ENCODE results near the gene OBSCN.
"Not testable (repeated sequence)": the region's sequence is repeated elsewhere in the genome, so short reads cannot be mapped to it uniquely, and the experiment has no call there.

The OBSCN gene

DNA sequence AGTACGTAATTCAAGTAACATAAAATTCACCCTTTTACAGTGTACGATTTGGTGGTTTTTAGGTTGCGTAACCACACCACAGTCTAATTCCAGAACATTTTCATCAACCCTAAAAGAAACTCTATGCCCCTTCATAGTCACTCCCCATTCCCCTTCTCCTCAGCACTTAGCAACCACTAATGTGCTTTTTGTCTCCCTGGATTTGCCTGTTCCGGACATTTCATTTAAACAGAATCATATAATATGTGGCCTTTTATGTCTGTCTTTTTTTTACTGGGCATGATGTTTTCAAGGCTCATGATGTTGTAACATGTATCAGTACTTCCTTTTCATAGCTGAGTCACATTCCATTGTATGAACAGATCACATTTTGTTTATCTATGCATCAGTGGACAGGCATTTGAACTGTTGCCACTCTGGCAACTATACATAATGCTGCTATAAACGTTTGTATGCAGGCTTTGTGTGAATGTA is 20.8 kb downstream of the OBSCN start:
- DNase-seq (ENCODE audit: low read depth) = peak; percentile 83

DNA sequence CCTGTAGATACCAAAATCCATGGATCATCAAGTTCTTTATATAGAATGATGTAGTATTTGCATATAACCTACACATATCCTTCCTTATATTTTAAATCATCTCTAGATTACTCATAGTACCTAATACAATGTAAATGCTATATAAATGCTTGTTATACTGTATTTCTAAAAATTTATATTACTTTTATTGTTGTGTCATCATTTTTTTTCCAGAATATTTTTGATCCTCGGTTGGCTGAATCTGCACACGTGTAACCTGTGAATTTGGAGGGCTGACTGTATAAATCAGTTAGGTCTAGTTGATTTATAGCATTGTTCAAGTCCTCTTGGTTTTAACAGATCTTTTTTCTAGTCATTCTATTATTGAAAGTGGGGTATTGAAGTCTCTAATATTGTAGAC is 23.3 kb downstream of the OBSCN start:
- no peak for DNase-seq (ENCODE audit: low read depth)

DNA sequence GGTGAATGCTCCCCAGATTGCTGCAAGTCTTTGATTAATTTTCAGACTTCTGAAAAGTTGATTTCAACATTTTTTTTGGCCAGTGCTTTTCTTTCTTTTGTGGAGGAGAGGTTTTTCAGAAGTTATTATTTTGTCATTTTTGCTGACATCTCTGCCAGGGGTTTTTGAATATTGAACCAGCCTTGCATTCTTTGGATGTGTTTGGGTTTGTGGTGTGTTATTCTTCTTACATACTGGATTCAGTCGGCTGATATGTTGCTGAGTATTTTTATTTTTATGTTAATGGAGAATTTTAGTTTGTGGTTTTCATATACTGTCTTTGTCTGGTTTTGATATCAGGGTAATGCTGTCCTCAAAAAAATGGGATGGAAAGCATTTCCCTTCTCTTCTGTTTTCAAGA is 25.3 kb downstream of the OBSCN start:
- DNase-seq (ENCODE audit: low read depth) = no peak

DNA sequence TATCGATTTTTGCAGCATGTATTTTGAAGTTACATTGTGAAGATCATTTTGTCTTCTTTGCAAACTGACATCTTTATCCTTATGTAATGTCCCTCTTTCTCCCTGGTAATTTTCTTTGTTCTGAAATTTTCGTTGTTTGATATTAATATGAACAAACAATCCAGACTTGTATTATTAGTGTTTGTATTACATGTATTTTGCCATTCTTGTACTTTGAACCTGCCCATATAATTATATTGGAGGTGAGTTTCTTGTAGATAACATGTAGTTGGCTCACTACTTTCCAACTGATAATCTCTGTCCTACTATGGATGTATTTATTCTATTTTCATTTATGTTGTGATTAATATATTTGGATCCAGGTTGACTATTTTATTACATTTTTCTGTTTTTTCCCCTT is 27.1 kb downstream of the OBSCN start:
- no peak for DNase-seq (ENCODE audit: low read depth)

DNA sequence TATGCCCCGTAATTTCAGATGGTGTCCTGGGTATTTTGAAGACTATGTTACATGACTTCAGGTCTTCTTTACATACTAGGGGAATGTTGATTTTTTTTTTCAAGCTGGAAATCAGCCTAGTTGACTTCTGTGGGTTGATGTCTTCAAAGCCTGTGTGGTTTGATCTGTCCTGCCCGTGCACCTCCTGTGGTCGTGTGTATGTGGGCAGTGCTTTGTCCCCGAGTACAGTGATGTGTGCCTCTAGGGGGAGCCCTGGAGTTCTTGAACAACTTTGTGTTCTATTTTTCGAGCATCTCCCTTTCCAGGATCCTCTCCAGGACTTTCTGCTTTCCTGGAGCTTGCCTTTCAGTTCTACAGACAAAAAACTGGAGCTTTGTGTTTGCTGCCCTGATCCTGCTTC is 28.9 kb downstream of the OBSCN start:
- no peak for DNase-seq (ENCODE audit: low read depth)

DNA sequence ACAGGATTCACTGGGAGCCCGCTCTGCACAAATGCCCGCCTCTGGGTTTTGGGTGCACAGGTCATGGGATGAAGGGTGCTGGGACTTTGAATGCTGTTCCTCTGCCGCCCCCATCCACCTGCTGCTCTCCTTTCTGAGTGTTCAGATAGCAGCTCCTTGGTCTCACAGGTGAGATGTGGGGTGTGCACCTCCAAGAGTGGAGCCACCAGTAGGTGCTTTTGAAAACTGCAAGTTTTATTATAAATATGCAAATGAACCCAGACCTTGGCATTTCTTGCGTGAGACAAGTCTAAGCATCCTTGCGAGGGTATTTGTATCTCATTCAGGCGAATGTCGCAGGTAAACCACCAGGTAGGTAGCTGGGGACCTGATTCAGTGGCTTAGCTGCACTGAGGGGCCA is 30.2 kb downstream of the OBSCN start:
- DNase-seq (ENCODE audit: low read depth) = no peak

DNA sequence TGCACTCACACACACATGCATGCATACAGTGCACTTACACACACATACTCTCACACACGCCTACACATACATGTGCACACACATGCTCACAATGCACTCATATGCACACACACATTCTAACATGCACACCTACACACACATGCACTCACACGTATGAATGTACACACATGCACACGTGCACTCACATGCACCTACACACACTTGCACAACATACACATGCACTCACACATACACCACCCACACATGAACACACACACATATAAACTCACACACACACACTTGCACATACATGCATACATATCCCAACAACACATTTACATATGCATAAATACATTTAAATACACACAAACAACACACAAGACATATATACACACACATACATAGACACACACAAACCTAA is 30.6 kb downstream of the OBSCN start:
- no peak for DNase-seq (ENCODE audit: low read depth)

DNA sequence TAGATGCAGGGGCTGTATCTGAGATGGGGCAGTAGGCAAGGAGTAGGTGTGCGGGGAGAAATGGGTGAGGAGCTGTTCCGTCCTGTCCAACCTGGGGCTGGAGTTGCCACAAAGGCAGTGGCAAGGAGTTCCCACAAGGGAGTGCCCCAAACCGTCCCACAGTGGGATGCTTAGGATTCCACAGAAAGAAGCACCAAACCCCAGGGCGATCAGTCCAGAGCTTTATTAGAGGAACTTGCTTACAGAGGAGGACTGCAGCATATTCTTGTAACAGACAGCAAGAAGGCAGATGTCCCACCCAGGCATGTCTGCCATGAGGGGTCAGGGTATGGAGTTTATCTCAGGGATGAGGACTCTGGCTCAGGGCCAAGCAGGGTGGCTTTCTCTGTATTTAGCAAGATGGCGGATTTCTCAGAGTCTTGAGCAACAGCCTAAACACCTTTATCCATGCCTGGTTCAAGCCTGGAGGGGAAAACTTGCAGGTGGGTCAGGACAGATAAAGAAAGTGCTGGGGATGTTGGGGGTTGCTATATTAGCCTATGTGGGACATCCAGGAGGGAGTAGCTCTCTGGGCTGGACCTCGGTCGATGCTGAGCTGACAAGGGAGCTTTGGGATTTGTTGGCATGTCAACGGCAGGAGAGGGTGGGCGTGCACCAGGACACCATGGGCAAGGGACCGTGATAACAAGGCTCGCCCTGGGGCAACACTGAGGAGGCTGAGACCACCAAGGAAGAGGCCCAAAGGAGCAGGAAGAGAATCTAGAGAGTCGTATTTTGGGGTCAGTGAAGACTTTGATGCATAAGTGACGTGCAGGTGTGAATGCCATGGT is 32.8 kb downstream of the OBSCN start:
- no peak for DNase-seq (ENCODE audit: low read depth)

DNA sequence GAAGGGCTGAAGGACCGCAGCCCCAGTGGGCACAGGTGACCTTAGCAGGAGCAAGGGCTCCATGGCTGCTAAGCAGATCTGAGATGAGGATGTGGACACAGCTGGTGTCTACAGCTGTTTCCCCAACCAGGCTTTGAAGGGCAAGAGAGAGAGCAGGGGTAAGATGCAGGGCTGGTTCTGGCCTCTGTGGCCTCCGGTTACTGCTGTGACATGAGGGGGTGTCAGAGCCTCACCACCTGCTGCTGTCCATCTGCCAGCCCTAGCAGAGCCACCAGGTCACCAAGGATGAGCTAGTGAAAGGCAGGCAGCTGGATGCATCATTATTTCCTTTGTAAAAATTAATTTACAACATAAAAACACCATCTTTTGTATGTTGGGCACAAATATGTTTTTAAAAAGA is 33.4 kb downstream of the OBSCN start:
- no peak for DNase-seq (ENCODE audit: low read depth)

DNA sequence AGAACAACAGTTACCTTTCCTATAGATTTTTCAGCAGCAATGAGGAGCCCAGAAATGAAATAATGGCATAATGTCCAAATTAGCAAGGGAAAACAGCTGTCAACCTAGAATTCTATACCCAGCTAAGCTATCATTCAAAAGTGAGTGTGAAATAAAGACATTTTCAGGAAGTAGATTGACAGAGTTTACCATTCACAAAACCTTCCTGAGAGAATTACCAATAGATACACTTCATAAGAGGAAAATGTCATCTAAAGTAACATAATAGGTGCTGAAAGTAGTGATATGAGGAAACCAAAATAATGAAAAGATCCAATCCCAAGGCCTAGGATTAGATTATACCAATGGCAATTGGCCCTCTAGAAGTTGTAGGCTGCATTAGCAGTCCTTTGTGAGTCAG is 34.6 kb downstream of the OBSCN start:
- DNase-seq (ENCODE audit: low read depth) = no peak

DNA sequence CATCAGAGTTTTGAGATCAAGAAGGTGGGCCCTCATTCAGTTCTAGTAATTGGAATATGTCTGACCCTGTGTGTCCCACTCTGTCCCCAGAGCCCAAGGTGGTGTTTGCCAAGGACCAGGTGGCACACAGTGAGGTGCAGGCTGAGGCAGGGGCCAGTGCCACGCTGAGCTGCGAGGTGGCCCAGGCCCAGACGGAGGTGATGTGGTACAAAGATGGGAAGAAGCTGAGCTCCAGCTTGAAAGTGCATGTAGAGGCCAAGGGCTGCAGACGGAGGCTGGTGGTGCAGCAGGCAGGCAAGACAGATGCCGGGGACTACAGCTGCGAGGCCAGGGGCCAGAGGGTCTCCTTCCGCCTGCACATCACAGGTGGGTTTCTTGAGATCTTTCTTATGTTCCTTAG is 35.2 kb downstream of the OBSCN start:
- no peak for DNase-seq (ENCODE audit: low read depth)

DNA sequence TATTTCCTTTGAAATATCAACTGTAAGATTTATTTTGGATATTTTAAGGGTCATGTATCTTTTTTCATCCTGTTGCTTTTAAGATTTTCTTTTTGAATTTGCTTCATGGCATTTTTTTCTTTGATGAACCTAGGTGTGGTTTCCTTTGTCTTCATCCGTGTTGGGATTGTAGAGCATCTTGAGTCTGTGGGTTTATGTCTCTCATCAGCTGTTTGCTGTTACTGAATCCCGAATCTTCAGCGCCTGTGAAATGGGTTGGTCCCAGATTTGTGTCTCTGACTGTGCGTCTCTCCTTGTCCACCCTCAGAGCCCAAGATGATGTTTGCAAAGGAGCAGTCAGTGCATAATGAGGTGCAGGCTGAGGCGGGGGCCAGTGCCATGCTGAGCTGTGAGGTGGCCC is 36.1 kb downstream of the OBSCN start:
- DNase-seq (ENCODE audit: low read depth) = not testable (repeated sequence)

DNA sequence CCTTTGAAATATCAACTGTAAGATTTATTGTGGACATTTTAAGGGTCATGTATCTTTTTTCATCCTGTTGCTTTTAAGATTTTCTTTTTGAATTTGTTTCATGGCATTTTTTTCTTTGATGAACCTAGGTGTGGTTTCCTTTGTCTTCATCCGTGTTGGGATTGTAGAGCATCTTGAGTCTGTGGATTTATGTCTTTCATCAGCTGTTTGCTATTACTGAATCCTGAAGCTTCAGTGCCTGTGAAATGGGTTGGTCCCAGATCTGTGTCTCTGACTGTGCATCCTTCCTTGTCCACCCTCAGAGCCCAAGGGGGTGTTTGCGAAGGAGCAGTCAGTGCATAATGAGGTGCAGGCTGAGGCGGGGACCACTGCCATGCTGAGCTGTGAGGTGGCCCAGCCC is 37.3 kb downstream of the OBSCN start:
- DNase-seq (ENCODE audit: low read depth) = no peak

DNA sequence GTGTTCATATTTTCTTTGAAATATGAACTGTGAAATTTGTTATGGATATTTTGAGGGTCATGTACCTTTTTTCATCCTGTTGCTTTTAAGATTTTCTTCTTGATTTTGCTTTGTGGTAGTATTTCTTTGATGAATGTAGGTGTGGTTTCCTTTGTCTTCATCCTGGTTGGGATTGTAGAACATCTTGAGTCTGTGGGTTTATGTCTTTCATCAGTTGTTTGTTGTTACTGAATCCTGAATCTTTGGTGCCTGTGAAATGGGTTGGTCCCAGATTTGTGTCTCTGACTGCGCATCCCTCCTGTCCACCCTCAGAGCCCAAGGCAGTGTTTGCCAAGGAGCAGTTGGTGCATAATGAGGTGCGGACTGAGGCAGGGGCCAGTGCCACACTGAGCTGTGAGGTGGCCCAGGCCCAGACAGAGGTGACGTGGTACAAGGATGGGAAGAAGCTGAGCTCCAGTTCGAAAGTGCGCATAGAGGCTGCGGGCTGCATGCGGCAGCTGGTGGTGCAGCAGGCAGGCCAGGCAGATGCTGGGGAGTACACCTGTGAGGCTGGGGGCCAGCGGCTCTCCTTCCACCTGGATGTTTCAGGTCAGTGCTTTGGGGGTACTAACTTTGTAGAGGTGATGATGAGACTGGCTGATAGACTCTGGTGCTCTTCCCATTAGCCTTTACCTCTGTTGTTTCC is 38.5 kb downstream of the OBSCN start:
- DNase-seq (ENCODE audit: low read depth) = no peak

DNA sequence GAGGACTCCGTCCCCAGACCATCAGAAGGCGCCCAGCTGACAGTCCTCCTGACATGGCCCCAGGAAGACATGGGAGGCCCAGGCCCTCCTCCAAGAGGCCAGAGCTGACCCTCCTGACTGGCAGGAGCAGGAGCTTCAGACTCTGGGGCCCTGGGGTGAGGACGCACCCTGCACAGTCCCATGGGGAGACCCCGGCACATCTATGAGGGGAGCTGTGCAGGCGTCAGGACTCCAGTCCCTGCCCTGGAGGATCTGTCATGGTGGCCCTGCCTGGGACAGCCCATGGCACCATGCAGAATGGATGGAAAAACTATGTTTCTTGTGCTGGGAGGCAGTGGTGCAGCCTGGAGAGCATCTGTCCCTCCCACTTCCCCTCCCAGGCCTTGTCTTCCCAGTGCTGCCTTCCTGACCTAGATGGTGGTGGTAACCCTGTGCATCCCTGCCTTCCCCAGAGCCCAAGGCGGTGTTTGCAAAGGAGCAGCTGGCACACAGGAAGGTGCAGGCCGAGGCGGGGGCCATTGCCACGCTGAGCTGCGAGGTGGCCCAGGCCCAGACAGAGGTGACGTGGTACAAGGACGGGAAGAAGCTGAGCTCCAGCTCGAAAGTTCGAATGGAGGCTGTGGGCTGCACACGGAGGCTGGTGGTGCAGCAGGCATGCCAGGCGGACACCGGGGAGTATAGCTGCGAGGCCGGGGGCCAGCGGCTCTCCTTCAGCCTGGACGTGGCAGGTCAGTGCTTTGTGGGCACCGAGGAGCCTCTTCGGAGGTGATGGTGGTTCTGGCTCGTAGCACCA is 41.9 kb downstream of the OBSCN start:
- no peak for DNase-seq (ENCODE audit: low read depth)

DNA sequence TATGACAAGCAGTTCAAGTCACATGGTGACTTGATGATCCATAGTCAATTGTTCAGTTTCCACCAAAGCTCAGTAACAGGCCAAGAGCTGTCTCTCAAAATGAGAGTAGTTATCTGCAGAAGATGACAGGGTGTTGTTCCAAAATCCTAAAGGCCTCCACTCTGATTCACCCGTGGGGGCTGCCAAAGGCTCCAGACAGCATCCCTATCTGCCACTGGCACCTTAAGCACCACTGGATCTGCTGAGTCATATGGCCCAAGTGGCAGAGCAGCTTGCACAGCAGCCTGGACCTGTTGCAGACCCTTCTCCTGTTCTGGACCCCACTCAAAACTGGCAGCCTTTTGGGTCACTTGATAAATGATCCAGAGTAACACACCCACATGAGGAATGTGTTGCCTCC is 44.6 kb downstream of the OBSCN start:
- not testable (repeated sequence) for DNase-seq (ENCODE audit: low read depth)

DNA sequence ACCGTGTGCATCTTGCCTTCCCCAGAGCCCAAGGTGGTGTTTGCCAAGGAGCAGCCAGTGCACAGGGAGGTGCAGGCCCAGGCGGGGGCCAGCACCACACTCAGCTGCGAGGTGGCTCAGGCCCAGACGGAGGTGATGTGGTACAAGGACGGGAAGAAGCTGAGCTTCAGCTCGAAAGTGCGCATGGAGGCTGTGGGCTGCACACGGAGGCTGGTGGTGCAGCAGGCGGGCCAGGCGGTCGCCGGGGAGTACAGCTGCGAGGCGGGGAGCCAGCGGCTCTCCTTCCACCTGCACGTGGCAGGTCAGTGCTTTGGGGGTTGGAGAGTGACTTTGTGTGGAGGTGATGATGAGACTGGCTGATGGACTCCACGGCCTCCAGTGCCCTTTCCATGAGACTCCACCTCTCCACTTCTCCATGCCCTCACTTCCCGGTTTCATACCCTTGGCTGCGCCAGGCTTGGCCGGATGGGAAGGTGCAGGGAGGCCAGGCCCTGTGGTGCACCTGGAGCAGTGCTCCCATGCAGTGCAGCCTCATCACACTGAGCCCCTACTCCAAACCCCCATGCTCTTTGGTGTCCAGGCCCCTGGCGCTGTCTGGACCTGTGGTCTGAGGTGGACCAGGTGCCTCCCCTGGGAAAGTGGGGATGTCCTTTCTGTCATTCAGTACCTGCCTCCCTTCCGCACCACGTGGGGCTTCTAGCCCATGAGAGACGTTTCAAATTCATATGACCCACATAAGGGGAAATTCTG is 49.0 kb downstream of the OBSCN start:
- DNase-seq (ENCODE audit: low read depth) = no peak

DNA sequence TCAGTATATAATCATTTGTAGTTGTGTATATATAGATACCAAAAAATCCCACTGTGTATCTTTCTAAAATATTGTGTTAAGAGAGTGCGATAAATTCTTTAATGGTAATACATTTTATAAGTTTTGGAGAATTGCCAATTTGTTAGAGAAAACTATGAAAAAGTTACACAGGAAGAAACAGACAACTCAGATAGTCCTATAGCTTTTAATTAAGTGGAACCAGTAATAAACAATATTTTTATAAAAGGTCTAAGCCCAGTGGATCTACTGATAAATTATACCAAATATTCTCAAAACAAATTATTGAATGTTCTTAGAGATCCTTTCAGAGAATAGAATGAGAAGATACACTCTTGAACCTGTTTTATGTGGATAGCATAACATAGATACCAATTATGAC is 50.6 kb downstream of the OBSCN start:
- DNase-seq (ENCODE audit: low read depth) = no peak

DNA sequence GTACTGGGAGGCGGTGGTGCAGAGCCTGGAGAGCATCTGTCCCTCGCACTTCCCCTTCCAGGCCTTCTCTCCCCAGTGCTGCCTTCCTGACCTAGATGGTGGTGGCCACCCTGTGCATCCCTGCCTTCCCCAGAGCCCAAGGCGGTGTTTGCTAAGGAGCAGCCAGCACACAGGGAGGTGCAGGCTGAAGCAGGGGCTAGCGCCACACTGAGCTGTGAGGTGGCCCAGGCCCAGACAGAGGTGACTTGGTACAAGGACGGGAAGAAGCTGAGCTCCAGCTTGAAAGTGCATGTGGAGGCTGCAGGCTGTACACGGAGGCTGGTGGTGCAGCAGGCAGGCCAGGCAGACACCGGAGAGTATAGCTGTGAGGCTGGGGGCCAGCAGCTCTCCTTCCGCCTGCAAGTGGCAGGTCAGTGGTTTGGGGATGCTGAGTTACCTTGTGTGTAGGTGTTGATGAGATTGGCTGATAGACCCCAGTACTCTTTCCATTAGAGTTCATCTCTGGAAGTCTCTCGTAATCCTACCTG is 51.6 kb downstream of the OBSCN start:
- no peak for DNase-seq (ENCODE audit: low read depth)

DNA sequence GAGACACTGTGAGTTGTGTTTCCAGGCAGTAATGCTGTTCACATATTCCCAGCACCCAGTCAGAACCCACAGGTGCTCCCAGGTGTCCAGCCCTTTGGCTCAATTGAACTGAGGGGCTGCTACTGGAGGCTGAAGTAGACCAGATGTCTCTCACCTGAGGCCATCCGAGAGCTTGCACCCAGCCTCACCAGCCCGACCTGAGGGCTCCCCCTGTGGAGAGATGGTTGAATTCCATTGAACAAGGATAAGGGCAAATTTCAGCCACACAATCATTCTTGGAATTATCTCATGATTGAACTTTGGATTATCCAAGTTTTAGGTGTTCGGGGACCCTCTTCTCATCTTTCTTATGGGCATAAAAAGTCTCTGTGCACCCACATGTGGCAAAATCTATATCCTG is 52.1 kb downstream of the OBSCN start:
- no peak for DNase-seq (ENCODE audit: low read depth)

DNA sequence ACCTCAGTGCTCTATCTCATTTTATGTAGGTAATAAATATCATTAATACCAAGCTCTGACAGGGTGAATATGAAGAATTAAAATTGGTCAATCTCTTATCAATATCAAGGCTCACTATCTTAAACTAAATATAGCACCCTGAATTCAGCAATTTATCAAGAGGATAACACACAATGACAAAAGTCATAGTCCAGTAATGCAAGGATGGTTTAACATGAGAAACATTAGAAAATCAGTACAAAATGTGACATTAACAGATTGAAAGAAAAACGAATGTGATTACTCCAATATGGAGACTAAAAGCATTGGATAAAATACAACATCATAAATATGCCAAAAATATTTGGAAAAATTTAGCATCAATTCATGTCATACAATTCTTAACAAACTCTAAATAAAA is 53.9 kb downstream of the OBSCN start:
- no peak for DNase-seq (ENCODE audit: low read depth)

DNA sequence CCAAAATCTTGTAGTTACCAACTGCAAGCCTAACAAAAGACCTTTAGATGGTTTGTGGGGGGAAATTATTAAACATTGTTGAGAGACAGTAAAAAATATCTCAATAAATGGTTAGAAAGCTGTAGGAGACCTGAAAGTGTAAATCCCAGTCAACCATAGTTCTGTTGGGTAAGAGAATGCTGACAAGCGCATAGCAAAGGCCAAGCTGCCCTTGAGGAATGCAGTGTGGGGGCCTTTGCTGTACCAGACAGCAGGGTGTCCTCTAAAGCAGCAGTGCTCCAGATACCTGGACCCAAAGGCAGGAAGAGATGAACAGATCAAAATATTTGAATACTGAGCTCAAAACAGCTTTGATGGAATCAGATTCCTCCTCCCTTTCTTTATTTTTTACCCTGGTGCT is 54.6 kb downstream of the OBSCN start:
- no peak for DNase-seq (ENCODE audit: low read depth)

All from non-pigmented ciliary epithelial cell (primary cell).